Neural cell (in vitro differentiated cells): ENCODE data around the gene RILPL2. TPM values are rescaled to one million over a fixed set of nuclear protein-coding genes. Genes with fewer than 3 reads are reported as not detected.
"Not testable (repeated sequence)": the region's sequence is repeated elsewhere in the genome, so short reads cannot be mapped to it uniquely, and the experiment has no call there.

Experiments
- H2AFZ ChIP-seq: fragments of 200-600, 300-800 bp; sonication (generic), shearing (Covaris generic); 2 replicates; pipeline ENCODE4 v1.6.0; 2014; ENCODE audit warnings: low read depth, mild to moderate bottlenecking, antibody characterized with exemption, low read length, moderate library complexity
- H3F3A ChIP-seq: fragments of 200-600 bp; shearing (Covaris generic); 2 replicates; pipeline ENCODE4 v1.6.1; 2016; ENCODE audit warnings: mild to moderate bottlenecking, moderate library complexity, mixed read lengths, antibody characterized with exemption, low read length; ENCODE audit not compliant: insufficient read depth, poor library complexity, severe bottlenecking
- H3K27ac ChIP-seq: fragments of 200-600, 300-800 bp; sonication (generic), shearing (Covaris generic); 2 replicates; pipeline ENCODE4 v1.5.1; 2014; ENCODE audit warnings: mild to moderate bottlenecking, low read length, moderate library complexity
- H3K27me3 ChIP-seq: fragments of 300-800, 200-600 bp; sonication (generic), shearing (Covaris generic); 2 replicates; pipeline ENCODE4 v1.6.0; 2014; ENCODE audit warnings: mild to moderate bottlenecking, low read depth, low read length, moderate library complexity; ENCODE audit not compliant: insufficient read depth
- H3K36me3 ChIP-seq: fragments of 300-800, 200-600 bp; sonication (generic), shearing (Covaris generic); 2 replicates; pipeline ENCODE4 v1.5.1; 2014; ENCODE audit warnings: mild to moderate bottlenecking, antibody characterized with exemption, low read length, moderate library complexity; ENCODE audit not compliant: insufficient read depth
- H3K4me2 ChIP-seq: fragments of 300-800, 200-600 bp; sonication (generic), shearing (Covaris generic); 2 replicates; pipeline ENCODE4 v1.6.0; 2014; ENCODE audit warnings: mild to moderate bottlenecking, low read length
- H3K4me3 ChIP-seq: fragments of 300-800, 200-600 bp; sonication (generic), shearing (Covaris generic); 2 replicates; pipeline ENCODE4 v1.5.1; 2014; ENCODE audit warnings: mild to moderate bottlenecking, low read length, moderate library complexity
- H3K79me2 ChIP-seq: fragments of 200-600 bp; shearing (Covaris generic); replicated peaks from 2 replicates; pipeline ENCODE4 v1.6.0; 2014; ENCODE audit warnings: mild to moderate bottlenecking, low read length, moderate library complexity; ENCODE audit not compliant: insufficient read depth
- H3K9ac ChIP-seq: fragments of 300-800, 200-600 bp; sonication (generic), shearing (Covaris generic); 2 replicates; pipeline ENCODE4 v1.6.1; 2016; ENCODE audit warnings: mild to moderate bottlenecking, low read length, mixed read lengths
- H3K9me2 ChIP-seq: fragments of 200-600 bp; shearing (Covaris generic); 2 replicates; pipeline ENCODE4 v1.6.1; 2016; ENCODE audit warnings: mild to moderate bottlenecking, low read length, mixed read lengths; ENCODE audit not compliant: insufficient read depth
- H3K9me3 ChIP-seq: fragments of 200-600, 300-800 bp; sonication (generic), shearing (Covaris generic); 2 replicates; pipeline ENCODE4 v1.6.1; 2016; ENCODE audit warnings: mild to moderate bottlenecking, mixed run types, low read length, moderate library complexity, mixed read lengths
- H4K20me1 ChIP-seq: fragments of 200-600 bp; shearing (Covaris generic); 2 replicates; pipeline ENCODE4 v1.6.1; 2016; ENCODE audit warnings: mild to moderate bottlenecking, mixed run types; ENCODE audit not compliant: insufficient read depth
- EP300 ChIP-seq: fragments of 450-650 bp; conservative IDR thresholded peaks from 2 replicates; pipeline ENCODE4 v1.6.1; 2014; ENCODE audit warnings: antibody characterized with exemption, mild to moderate bottlenecking, moderate library complexity; ENCODE audit not compliant: poor library complexity, severe bottlenecking
- EZH2 ChIP-seq: fragments of 200-600, 300-800 bp; shearing (Covaris generic), sonication (generic); IDR thresholded peaks from 2 replicates; pipeline ENCODE4 v1.6.1; 2014; ENCODE audit warnings: antibody characterized with exemption, low read length, borderline replicate concordance, mild to moderate bottlenecking; ENCODE audit not compliant: insufficient read depth, poor library complexity, severe bottlenecking
- MXI1 ChIP-seq: fragments of 450-650 bp; conservative IDR thresholded peaks from 2 replicates; pipeline ENCODE4 v1.6.1; 2014; ENCODE audit warnings: antibody characterized with exemption, mild to moderate bottlenecking; ENCODE audit not compliant: poor library complexity, severe bottlenecking
- POLR2AphosphoS5 ChIP-seq: IDR thresholded peaks from 2 replicates; pipeline ENCODE4 v1.6.1; 2012
- RAD21 ChIP-seq: fragments of 450-650 bp; conservative IDR thresholded peaks from 2 replicates; pipeline ENCODE4 v1.6.1; 2014; ENCODE audit warnings: antibody characterized with exemption, mild to moderate bottlenecking, moderate library complexity
- SMC3 ChIP-seq: fragments of 450-650 bp; conservative IDR thresholded peaks from 2 replicates; pipeline ENCODE4 v1.6.1; 2014; ENCODE audit warnings: antibody characterized with exemption, mild to moderate bottlenecking, moderate library complexity; ENCODE audit not compliant: poor library complexity
- TAF1 ChIP-seq: IDR thresholded peaks from 2 replicates; pipeline ENCODE4 v1.6.1; 2012; ENCODE audit warnings: low read depth
- polyA plus RNA-seq: library from polyadenylated mRNA; depleted of rRNA; stranded (reverse); fragments of >200 nt; gene quantifications from 2 replicates; pipeline ENCODE4 v1.2.3, GENCODE V29; 2014
- TF ChIP-seq, protein P1 (sequence below): fragments of 450-650 bp; IDR thresholded peaks from 2 replicates; pipeline ENCODE4 v1.5.1; 2014; ENCODE audit warnings: antibody characterized with exemption, mild to moderate bottlenecking, moderate library complexity; ENCODE audit not compliant: poor library complexity, severe bottlenecking
- TF ChIP-seq, protein P2 (sequence below): IDR thresholded peaks from 2 replicates; pipeline ENCODE4 v1.6.1; 2012; ENCODE audit warnings: borderline replicate concordance

RILPL2 gene
- polyA plus RNA-seq, 1 donor from 2014 or later, result 0.07 TPM

DNA sequence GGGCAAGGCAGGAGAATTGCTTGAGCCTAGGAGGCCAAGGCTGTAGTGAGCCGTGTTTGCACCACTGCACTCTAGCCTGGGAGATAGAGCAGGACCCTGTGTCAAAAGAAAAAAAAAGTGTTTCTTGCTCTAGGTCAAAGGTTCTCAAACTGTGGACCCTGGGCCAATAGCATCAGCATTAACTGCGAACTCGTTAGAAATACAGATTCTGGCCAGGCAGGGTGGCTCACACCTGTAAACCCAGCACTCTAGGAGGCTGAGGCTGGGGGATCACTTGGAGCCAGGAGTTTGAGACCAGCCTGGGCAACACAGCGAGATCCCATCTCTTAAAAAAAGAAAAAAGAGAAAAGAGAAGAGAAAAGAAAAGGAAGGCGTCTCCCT is 858 bp downstream of the RILPL2 start:
- peak overlapping the region; percentile 79 for H3K4me3 ChIP-seq
- no peaks in the 10 kb centered on the region for H4K20me1 ChIP-seq
- H3K36me3 ChIP-seq, result no peaks in the 10 kb centered on the region
- no peaks in the 10 kb centered on the region for H3K9me2 ChIP-seq
- TF ChIP-seq, protein P1, sequence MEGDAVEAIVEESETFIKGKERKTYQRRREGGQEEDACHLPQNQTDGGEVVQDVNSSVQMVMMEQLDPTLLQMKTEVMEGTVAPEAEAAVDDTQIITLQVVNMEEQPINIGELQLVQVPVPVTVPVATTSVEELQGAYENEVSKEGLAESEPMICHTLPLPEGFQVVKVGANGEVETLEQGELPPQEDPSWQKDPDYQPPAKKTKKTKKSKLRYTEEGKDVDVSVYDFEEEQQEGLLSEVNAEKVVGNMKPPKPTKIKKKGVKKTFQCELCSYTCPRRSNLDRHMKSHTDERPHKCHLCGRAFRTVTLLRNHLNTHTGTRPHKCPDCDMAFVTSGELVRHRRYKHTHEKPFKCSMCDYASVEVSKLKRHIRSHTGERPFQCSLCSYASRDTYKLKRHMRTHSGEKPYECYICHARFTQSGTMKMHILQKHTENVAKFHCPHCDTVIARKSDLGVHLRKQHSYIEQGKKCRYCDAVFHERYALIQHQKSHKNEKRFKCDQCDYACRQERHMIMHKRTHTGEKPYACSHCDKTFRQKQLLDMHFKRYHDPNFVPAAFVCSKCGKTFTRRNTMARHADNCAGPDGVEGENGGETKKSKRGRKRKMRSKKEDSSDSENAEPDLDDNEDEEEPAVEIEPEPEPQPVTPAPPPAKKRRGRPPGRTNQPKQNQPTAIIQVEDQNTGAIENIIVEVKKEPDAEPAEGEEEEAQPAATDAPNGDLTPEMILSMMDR, result no peak
- TF ChIP-seq MXI1 (no peak), POLR2AphosphoS5 (no peak), SMC3 (no peak), TAF1 (no peak), RAD21 (no peak), EP300 (no peak), EZH2 (no peak)
- TF ChIP-seq, protein P2, sequence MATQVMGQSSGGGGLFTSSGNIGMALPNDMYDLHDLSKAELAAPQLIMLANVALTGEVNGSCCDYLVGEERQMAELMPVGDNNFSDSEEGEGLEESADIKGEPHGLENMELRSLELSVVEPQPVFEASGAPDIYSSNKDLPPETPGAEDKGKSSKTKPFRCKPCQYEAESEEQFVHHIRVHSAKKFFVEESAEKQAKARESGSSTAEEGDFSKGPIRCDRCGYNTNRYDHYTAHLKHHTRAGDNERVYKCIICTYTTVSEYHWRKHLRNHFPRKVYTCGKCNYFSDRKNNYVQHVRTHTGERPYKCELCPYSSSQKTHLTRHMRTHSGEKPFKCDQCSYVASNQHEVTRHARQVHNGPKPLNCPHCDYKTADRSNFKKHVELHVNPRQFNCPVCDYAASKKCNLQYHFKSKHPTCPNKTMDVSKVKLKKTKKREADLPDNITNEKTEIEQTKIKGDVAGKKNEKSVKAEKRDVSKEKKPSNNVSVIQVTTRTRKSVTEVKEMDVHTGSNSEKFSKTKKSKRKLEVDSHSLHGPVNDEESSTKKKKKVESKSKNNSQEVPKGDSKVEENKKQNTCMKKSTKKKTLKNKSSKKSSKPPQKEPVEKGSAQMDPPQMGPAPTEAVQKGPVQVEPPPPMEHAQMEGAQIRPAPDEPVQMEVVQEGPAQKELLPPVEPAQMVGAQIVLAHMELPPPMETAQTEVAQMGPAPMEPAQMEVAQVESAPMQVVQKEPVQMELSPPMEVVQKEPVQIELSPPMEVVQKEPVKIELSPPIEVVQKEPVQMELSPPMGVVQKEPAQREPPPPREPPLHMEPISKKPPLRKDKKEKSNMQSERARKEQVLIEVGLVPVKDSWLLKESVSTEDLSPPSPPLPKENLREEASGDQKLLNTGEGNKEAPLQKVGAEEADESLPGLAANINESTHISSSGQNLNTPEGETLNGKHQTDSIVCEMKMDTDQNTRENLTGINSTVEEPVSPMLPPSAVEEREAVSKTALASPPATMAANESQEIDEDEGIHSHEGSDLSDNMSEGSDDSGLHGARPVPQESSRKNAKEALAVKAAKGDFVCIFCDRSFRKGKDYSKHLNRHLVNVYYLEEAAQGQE, result no peak
- H3K27me3 ChIP-seq, result peaks cover 10% of the 10 kb centered on the region
- no peak overlapping the region for H3K4me2 ChIP-seq
- H3K9ac ChIP-seq, result no peak overlapping the region
- no peaks in the 10 kb centered on the region for H3K9me3 ChIP-seq
- H2AFZ ChIP-seq, result no peak overlapping the region
- no peaks in the 10 kb centered on the region for H3F3A ChIP-seq
- H3K27ac ChIP-seq, result no peak overlapping the region
- no peaks in the 10 kb centered on the region for H3K79me2 ChIP-seq

DNA sequence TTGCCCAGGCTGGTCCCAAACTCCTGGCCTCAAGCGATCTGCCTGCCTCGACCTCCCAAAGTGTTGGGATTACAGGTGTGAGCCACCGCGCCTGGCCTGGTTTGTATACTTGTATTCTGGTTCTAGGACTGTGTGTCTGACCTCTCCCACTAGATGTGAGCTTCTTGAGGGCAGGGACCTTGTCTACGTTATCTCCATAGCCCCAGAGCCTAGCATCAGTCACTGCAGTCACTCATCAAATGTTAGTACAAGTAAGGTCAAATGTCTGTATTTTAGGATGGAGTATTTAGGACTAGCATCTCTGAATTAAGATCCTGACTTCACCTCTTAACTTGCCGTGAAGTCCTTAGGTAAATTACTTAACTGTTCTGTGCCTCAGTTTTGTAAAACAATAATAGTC is 2.9 kb downstream of the RILPL2 start:
- Histone ChIP-seq H3K4me3 (no peak overlapping the region), H2AFZ (no peak overlapping the region), H3K79me2 (no peaks in the 10 kb centered on the region), H3K27me3 (peaks cover 10% of the 10 kb centered on the region), H4K20me1 (no peaks in the 10 kb centered on the region), H3F3A (no peaks in the 10 kb centered on the region), H3K9me2 (no peaks in the 10 kb centered on the region), H3K9ac (no peak overlapping the region), H3K27ac (no peak overlapping the region), H3K36me3 (no peaks in the 10 kb centered on the region), H3K4me2 (no peak overlapping the region), H3K9me3 (no peaks in the 10 kb centered on the region)
- TF ChIP-seq TAF1, result no peak
- no peak for TF ChIP-seq EZH2
- no peak for TF ChIP-seq MXI1
- TF ChIP-seq POLR2AphosphoS5, result no peak
- TF ChIP-seq, protein P1, result no peak
- TF ChIP-seq RAD21, result no peak
- TF ChIP-seq SMC3, result no peak
- TF ChIP-seq, protein P2, result no peak
- TF ChIP-seq EP300, result no peak

DNA sequence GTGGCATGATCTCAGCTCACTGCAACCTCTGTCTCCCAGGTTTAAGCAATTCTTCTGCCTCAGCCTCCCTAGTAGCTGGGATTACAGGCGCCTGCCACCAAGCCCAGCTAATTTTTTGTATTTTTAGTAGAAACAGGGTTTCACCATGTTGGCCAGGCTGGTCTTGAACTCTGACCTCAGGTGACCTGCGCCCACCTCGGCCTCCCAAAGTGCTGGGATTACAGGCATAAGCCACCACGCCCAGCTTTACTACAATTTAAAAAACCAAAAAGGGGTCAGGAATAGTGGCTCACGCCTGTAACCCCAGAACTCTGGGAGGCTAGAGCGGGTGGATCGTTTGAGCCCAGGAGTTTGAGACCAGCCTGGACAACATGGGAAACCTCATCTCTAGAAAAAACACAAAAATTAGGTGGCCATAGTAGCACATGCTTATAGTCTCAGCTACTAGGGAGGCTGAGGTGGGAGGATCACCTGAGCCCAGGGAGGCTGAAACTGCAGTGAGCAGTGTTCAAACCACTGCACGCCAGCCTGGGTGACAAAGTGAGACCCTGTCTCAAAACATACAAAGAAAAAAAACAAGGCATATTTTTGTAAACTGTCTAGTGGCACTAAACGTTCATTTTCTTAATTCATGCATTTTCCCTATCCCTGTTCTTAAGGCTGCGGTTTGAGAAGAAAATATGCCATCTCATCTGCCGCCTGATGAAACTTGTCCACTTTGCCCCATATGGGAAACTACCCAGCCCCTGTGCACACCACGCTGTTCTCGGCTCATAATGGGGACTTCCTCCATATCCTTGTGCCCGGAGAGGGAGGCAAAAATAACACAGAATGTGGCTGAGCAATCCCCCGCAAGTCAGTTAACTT is 4.3 kb downstream of the RILPL2 start:
- H2AFZ ChIP-seq, H3F3A ChIP-seq, H3K9ac ChIP-seq, H3K36me3 ChIP-seq, H3K79me2 ChIP-seq, H3K9me2 ChIP-seq, H3K27ac ChIP-seq, H3K4me2 ChIP-seq, H3K9me3 ChIP-seq, H4K20me1 ChIP-seq, H3K4me3 ChIP-seq, H3K27me3 ChIP-seq: not testable (repeated sequence)
